ENCODE measurements around the gene DNAH9.

DNAH9 gene

DNA sequence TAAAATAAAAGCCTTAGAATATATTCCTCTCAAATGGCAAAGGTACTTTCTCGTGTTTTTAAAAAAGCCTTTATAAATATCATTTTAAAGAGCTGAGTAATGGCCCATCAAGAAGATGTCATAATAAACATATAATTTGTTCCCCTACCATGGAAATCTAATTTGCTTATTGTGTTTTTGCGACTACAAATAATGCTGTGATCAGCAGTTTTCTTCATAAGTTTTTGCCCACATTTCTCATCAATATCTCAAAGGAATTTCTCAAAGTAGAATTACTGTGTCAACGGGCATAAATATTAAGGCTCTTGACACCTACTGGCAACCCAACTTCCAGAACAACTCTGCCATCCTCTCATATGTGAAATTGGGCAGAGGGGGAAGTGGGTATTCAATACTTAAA is 381.5 kb downstream of the DNAH9 start:
- Histone ChIP-seq H3K27me3 (ENCODE audit: insufficient read depth, low read length, poor library complexity) (no peaks in the 10 kb centered on the region), H3K36me3 (ENCODE audit: control insufficient read depth, insufficient read depth, low read length) (no peaks in the 10 kb centered on the region), H2BK5ac (ENCODE audit: low read length) (no peak overlapping the region), H4K8ac (ENCODE audit: low read depth, low read length) (no peak overlapping the region), H3K56ac (ENCODE audit: low read length) (no peak overlapping the region), H3K4me1 (ENCODE audit: control insufficient read depth, low read depth, low read length) (no peaks in the 10 kb centered on the region), H3K4me3 (ENCODE audit: low read length) (no peak overlapping the region), H3K27ac (ENCODE audit: low read depth, low read length) (no peak overlapping the region), H2AK5ac (ENCODE audit: low read length) (no peak overlapping the region), H3K9ac (ENCODE audit: low read length) (no peak overlapping the region), H3K79me1 (ENCODE audit: low read length) (no peaks in the 10 kb centered on the region), H2BK15ac (replicated peaks; ENCODE audit: low read depth) (no peak overlapping the region), H3K4ac (ENCODE audit: low read depth, low read length) (no peak overlapping the region), H3K4me2 (ENCODE audit: low read length) (no peak overlapping the region), H2BK120ac (ENCODE audit: low read depth, low read length) (no peak overlapping the region), H4K5ac (ENCODE audit: low read length) (no peak overlapping the region), H3K23ac (ENCODE audit: low read length) (no peak overlapping the region), H3K79me2 (ENCODE audit: control insufficient read depth, insufficient read depth, low read length) (no peaks in the 10 kb centered on the region), H3K18ac (ENCODE audit: low read length) (no peak overlapping the region)
- DNase-seq: no peak
- no CpG with 5 or more reads among the region's 3 CpGs for WGBS (ENCODE audit: extremely low coverage, insufficient coverage, low lambda C conversion rate)

DNA sequence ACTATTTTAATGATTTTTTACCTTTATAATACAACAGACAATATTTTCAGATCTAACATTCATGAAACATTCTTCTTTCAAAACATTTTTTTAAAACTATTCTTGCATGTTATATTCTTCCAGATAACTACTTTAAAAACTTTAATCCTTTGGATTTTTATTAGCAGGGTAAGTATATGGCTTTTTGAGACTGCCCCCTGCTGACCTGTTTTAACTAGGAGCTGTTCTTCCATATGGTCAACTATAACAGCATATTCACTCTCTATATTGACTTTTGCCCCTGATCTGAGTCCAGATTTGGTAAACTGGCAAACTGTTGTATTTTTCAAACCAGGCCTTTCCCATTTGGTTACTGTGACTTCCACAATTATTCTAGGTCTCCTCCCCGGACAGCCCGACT is 382.5 kb downstream of the DNAH9 start:
- H3K79me1 ChIP-seq (ENCODE audit: low read length): no peaks in the 10 kb centered on the region
- no CpG with 5 or more reads among the region's 2 CpGs for WGBS (ENCODE audit: extremely low coverage, insufficient coverage, low lambda C conversion rate)

DNA sequence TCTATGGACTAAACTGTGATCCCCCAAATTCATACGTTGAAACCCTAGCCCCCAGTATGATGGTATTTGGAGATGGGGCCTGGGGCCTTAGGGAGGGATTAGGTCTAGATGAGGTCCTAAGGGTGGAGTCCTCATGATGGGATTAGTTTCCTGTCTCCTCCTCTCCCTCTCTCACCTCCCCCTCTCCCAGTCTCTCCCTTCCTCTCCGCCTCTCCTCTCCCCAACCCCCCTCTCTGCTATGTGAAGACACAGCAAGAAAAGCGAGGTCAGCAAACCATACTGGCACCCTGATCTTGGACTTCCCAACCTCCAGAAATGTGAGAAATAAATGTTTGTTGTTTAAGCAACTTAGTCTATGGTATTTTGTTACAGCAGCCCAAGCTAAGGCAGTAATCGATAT is 383.6 kb downstream of the DNAH9 start:
- H3K18ac ChIP-seq (ENCODE audit: low read length): no peak overlapping the region
- H3K56ac ChIP-seq (ENCODE audit: low read length): no peak overlapping the region
- no peak overlapping the region for H4K5ac ChIP-seq (ENCODE audit: low read length)
- H4K8ac ChIP-seq (ENCODE audit: low read depth, low read length): no peak overlapping the region
- DNase-seq: peak; percentile 57
- H3K23ac ChIP-seq (ENCODE audit: low read length): no peak overlapping the region
- WGBS (ENCODE audit: extremely low coverage, insufficient coverage, low lambda C conversion rate): no CpG with 5 or more reads among the region's 4 CpGs
- no peak overlapping the region for H3K9ac ChIP-seq (ENCODE audit: low read length)
- no peaks in the 10 kb centered on the region for H3K36me3 ChIP-seq (ENCODE audit: control insufficient read depth, insufficient read depth, low read length)
- H3K27ac ChIP-seq (ENCODE audit: low read depth, low read length): no peak overlapping the region
- no peak overlapping the region for H2BK15ac ChIP-seq (replicated peaks; ENCODE audit: low read depth)
- H3K4me2 ChIP-seq (ENCODE audit: low read length): no peak overlapping the region
- H2BK5ac ChIP-seq (ENCODE audit: low read length): no peak overlapping the region
- peaks cover 2% of the 10 kb centered on the region for H3K4me1 ChIP-seq (ENCODE audit: control insufficient read depth, low read depth, low read length)
- H3K4me3 ChIP-seq (ENCODE audit: low read length): no peak overlapping the region
- no peak overlapping the region for H2AK5ac ChIP-seq (ENCODE audit: low read length)
- no peaks in the 10 kb centered on the region for H3K79me2 ChIP-seq (ENCODE audit: control insufficient read depth, insufficient read depth, low read length)
- H3K79me1 ChIP-seq (ENCODE audit: low read length): no peaks in the 10 kb centered on the region
- no peak overlapping the region for H3K4ac ChIP-seq (ENCODE audit: low read depth, low read length)
- no peak overlapping the region for H2BK120ac ChIP-seq (ENCODE audit: low read depth, low read length)
- no peaks in the 10 kb centered on the region for H3K27me3 ChIP-seq (ENCODE audit: insufficient read depth, low read length, poor library complexity)

More for the DNA sequence above, 382.5 kb downstream of the DNAH9 start:
- no peak overlapping the region for H3K4me2 ChIP-seq (ENCODE audit: low read length)
- H3K56ac ChIP-seq (ENCODE audit: low read length): no peak overlapping the region
- no peak overlapping the region for H3K4me3 ChIP-seq (ENCODE audit: low read length)
- H4K5ac ChIP-seq (ENCODE audit: low read length): no peak overlapping the region
- no peak overlapping the region for H3K27ac ChIP-seq (ENCODE audit: low read depth, low read length)
- no peak overlapping the region for H2BK5ac ChIP-seq (ENCODE audit: low read length)
- H2BK120ac ChIP-seq (ENCODE audit: low read depth, low read length): no peak overlapping the region
- H3K18ac ChIP-seq (ENCODE audit: low read length): no peak overlapping the region
- H3K27me3 ChIP-seq (ENCODE audit: insufficient read depth, low read length, poor library complexity): no peaks in the 10 kb centered on the region
- no peak overlapping the region for H2AK5ac ChIP-seq (ENCODE audit: low read length)
- no peak for DNase-seq
- H3K36me3 ChIP-seq (ENCODE audit: control insufficient read depth, insufficient read depth, low read length): no peaks in the 10 kb centered on the region
- H2BK15ac ChIP-seq (replicated peaks; ENCODE audit: low read depth): no peak overlapping the region
- H3K9ac ChIP-seq (ENCODE audit: low read length): no peak overlapping the region
- no peak overlapping the region for H3K23ac ChIP-seq (ENCODE audit: low read length)
- no peaks in the 10 kb centered on the region for H3K4me1 ChIP-seq (ENCODE audit: control insufficient read depth, low read depth, low read length)
- H3K79me2 ChIP-seq (ENCODE audit: control insufficient read depth, insufficient read depth, low read length): no peaks in the 10 kb centered on the region
- H4K8ac ChIP-seq (ENCODE audit: low read depth, low read length): no peak overlapping the region
- H3K4ac ChIP-seq (ENCODE audit: low read depth, low read length): no peak overlapping the region

DNA sequence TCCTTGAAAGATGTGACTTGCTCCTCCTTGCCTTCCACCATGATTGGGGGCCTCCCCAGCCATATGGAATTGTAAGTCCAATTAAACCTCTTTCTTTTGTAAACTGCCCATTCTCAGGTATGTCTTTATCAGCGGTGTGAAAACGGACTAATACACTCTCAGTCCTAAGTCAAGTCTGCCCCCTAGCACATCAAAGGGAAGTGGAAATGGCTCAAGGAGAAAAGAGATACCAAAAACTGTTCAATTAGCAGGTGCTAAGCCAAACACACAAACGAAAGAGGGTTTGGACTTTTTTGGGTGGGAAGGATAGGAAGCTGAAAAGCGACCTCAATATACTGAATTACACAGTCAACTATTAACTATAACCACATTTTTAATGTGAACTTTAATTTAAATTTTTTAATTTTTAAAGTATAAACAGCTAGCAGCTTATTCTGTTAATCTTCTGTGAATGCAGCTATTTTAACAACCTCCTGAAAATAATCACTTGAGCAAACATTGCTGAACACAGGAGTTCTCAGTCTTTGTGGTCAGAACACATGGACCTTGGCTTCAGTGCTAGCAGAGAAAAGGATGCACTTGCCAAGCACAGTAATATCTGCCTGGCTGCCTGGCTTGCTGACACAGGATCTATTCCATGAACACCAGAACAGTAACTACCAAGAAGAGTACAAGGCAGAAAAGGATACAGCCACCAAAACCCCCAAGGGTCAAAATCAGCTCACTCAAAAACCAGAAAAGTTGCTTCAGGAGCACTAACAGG is 388.1 kb downstream of the DNAH9 start:
- no peak overlapping the region for H3K4me2 ChIP-seq (ENCODE audit: low read length)
- H2AK5ac ChIP-seq (ENCODE audit: low read length): no peak overlapping the region
- peaks cover 2% of the 10 kb centered on the region for H3K4me1 ChIP-seq (ENCODE audit: control insufficient read depth, low read depth, low read length)
- no peak overlapping the region for H2BK5ac ChIP-seq (ENCODE audit: low read length)
- H4K8ac ChIP-seq (ENCODE audit: low read depth, low read length): no peak overlapping the region
- no peak overlapping the region for H2BK15ac ChIP-seq (replicated peaks; ENCODE audit: low read depth)
- no peaks in the 10 kb centered on the region for H3K36me3 ChIP-seq (ENCODE audit: control insufficient read depth, insufficient read depth, low read length)
- no peak overlapping the region for H3K9ac ChIP-seq (ENCODE audit: low read length)
- peak overlapping the region; percentile 61 for H3K18ac ChIP-seq (ENCODE audit: low read length)
- no peak overlapping the region for H3K23ac ChIP-seq (ENCODE audit: low read length)
- H3K27me3 ChIP-seq (ENCODE audit: insufficient read depth, low read length, poor library complexity): no peaks in the 10 kb centered on the region
- no peak overlapping the region for H3K27ac ChIP-seq (ENCODE audit: low read depth, low read length)
- no peak overlapping the region for H4K5ac ChIP-seq (ENCODE audit: low read length)
- H3K79me2 ChIP-seq (ENCODE audit: control insufficient read depth, insufficient read depth, low read length): no peaks in the 10 kb centered on the region
- H3K56ac ChIP-seq (ENCODE audit: low read length): peak overlapping the region; percentile 34
- H2BK120ac ChIP-seq (ENCODE audit: low read depth, low read length): peak overlapping the region; percentile 90
- DNase-seq: peak; percentile 67
- H3K4me3 ChIP-seq (ENCODE audit: low read length): no peak overlapping the region
- H3K79me1 ChIP-seq (ENCODE audit: low read length): no peaks in the 10 kb centered on the region
- no CpG with 5 or more reads among the region's 4 CpGs for WGBS (ENCODE audit: extremely low coverage, insufficient coverage, low lambda C conversion rate)
- peak overlapping the region; percentile 12 for H3K4ac ChIP-seq (ENCODE audit: low read depth, low read length)

DNA sequence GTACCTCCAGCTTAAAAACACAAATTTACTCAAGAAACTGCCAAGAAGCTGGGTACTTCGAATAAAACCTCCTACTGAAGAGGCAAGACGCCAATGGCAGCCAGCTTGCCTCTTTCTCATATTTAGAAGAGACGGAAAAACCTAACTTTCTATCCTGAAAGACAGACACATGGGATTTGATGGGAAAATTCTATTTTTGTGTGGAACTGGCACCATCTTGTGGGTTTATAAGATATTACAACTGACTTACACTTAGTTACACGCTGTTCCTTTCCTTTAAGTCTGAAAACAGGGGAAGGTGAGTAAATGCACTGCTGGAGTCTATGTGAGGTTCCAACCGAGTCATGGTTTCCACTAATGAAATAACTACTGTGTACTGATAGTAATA is 388.7 kb downstream of the DNAH9 start:
- H2AK5ac ChIP-seq (ENCODE audit: low read length): no peak overlapping the region
- H3K27me3 ChIP-seq (ENCODE audit: insufficient read depth, low read length, poor library complexity): no peaks in the 10 kb centered on the region
- H4K5ac ChIP-seq (ENCODE audit: low read length): no peak overlapping the region
- H3K4me3 ChIP-seq (ENCODE audit: low read length): no peak overlapping the region
- peaks cover 2% of the 10 kb centered on the region for H3K4me1 ChIP-seq (ENCODE audit: control insufficient read depth, low read depth, low read length)
- H3K27ac ChIP-seq (ENCODE audit: low read depth, low read length): no peak overlapping the region
- H2BK15ac ChIP-seq (replicated peaks; ENCODE audit: low read depth): no peak overlapping the region
- no peaks in the 10 kb centered on the region for H3K79me1 ChIP-seq (ENCODE audit: low read length)
- H3K4ac ChIP-seq (ENCODE audit: low read depth, low read length): peak overlapping the region; percentile 12
- no peaks in the 10 kb centered on the region for H3K36me3 ChIP-seq (ENCODE audit: control insufficient read depth, insufficient read depth, low read length)
- no CpG with 5 or more reads among the region's 5 CpGs for WGBS (ENCODE audit: extremely low coverage, insufficient coverage, low lambda C conversion rate)
- no peaks in the 10 kb centered on the region for H3K79me2 ChIP-seq (ENCODE audit: control insufficient read depth, insufficient read depth, low read length)
- H3K4me2 ChIP-seq (ENCODE audit: low read length): no peak overlapping the region
- H4K8ac ChIP-seq (ENCODE audit: low read depth, low read length): no peak overlapping the region
- peak; percentile 65 for DNase-seq
- H3K56ac ChIP-seq (ENCODE audit: low read length): no peak overlapping the region
- no peak overlapping the region for H3K23ac ChIP-seq (ENCODE audit: low read length)
- no peak overlapping the region for H2BK5ac ChIP-seq (ENCODE audit: low read length)
- peak overlapping the region; percentile 61 for H3K18ac ChIP-seq (ENCODE audit: low read length)
- H2BK120ac ChIP-seq (ENCODE audit: low read depth, low read length): peak overlapping the region; percentile 90
- H3K9ac ChIP-seq (ENCODE audit: low read length): no peak overlapping the region

All from mesendoderm (in vitro differentiated cells).